Activated naive CD4-positive, alpha-beta T cell treated with anti-CD3 and anti-CD28 coated beads, Interleukin-2, amount 10 ng/mL, durations not matched to agents 7 days and 5 days (primary cell): ENCODE data around the gene MRPL52.

Source experiments
- CTCF ChIA-PET: fragments of 350-600 bp; sonication (Branson Sonifier 250); formaldehyde crosslinking; loops from one replicate; lab custom pipeline; 2021; ENCODE audit warnings: antibody characterized with exemption; lab: Charles Lee
- DNase-seq: peaks from one replicate; pipeline ENCODE4 v3.0.0-alpha.2; 2020
- H3K27ac Mint-ChIP-seq: one replicate; pipeline ENCODE4 v1.8.0; 2021; ENCODE audit warnings: mild to moderate bottlenecking, moderate library complexity, mixed read lengths
- H3K27me3 Mint-ChIP-seq: one replicate; pipeline ENCODE4 v1.8.0; 2021; ENCODE audit warnings: mild to moderate bottlenecking, mixed read lengths
- H3K36me3 Mint-ChIP-seq: one replicate; pipeline ENCODE4 v1.8.0; 2021; ENCODE audit warnings: mixed read lengths
- H3K4me1 Mint-ChIP-seq: one replicate; pipeline ENCODE4 v1.8.0; 2021; ENCODE audit warnings: mixed read lengths
- H3K4me3 Mint-ChIP-seq: one replicate; pipeline ENCODE4 v1.8.0; 2021; ENCODE audit warnings: mild to moderate bottlenecking, moderate library complexity, mixed read lengths
- H3K9me3 Mint-ChIP-seq: one replicate; pipeline ENCODE4 v1.8.0; 2021; ENCODE audit warnings: mixed read lengths

Gene MRPL52

GRCh38 chr14:22878271-22879246 lies 48.9 kb downstream of the MRPL52 start:
- DNase-seq: no peak
- Mint-ChIP-seq H3K4me1 (peaks cover 12% of the 10 kb centered on the region), H3K27ac (no peak overlapping the region), H3K9me3 (no peaks in the 10 kb centered on the region), H3K4me3 (no peak overlapping the region), H3K36me3 (peaks cover 43% of the 10 kb centered on the region), H3K27me3 (peaks cover 18% of the 10 kb centered on the region)
- CTCF ChIA-PET: interaction anchor here (0.5 to 0.6 kb wide), 2 partner anchors 10 to 374 kb away, joined by 3 read pairs; no protein-coding TSS in a partner anchor

- Mint-ChIP-seq H3K4me1 (peaks cover 22% of the 10 kb centered on the region), H3K4me3 (no peak overlapping the region), H3K27ac (no peak overlapping the region), H3K9me3 (no peaks in the 10 kb centered on the region), H3K36me3 (peaks cover 20% of the 10 kb centered on the region), H3K27me3 (peaks cover 47% of the 10 kb centered on the region)
- CTCF ChIA-PET: interaction anchor here (0.7 to 11.8 kb wide), 6 partner anchors 9 to 61 kb away, joined by 3 to 115 read pairs (median 5); partner anchors contain the start of gene LRP10
- DNase-seq: no peak
Observed at GRCh38 chr14:22882064-22882463, 52.4 kb downstream of the MRPL52 start.

GRCh38 chr14:22882529-22883172 lies 53.0 kb downstream of the MRPL52 start:
- peak; percentile 38 for DNase-seq
- Mint-ChIP-seq H3K27ac (no peak overlapping the region), H3K9me3 (no peaks in the 10 kb centered on the region), H3K4me3 (no peak overlapping the region), H3K36me3 (peaks cover 16% of the 10 kb centered on the region), H3K27me3 (peaks cover 47% of the 10 kb centered on the region), H3K4me1 (peaks cover 28% of the 10 kb centered on the region)
- CTCF ChIA-PET: interaction anchor here (0.7 to 11.8 kb wide), 6 partner anchors 9 to 61 kb away, joined by 3 to 115 read pairs (median 5); partner anchors contain the start of gene LRP10

- Mint-ChIP-seq H3K27ac (peak within 1 kb of the TSS; percentile 30), H3K36me3 (peaks cover 10% of the 10 kb centered on the region), H3K9me3 (no peaks in the 10 kb centered on the region), H3K27me3 (peaks cover 47% of the 10 kb centered on the region), H3K4me1 (peaks cover 35% of the 10 kb centered on the region), H3K4me3 (no peak within 1 kb of the TSS)
- no peak for DNase-seq
- CTCF ChIA-PET: interaction anchor here (1.0 to 11.8 kb wide), 6 partner anchors 10 to 313 kb away, joined by 3 to 115 read pairs (median 5); partner anchors contain the start of gene LRP10
Observed at GRCh38 chr14:22883173-22883976, 53.7 kb downstream of the MRPL52 start, which contains the start of gene REM2. Gene REM2, plus strand, starts transcription at chr14:22883222. Its CDS starts 66 bp downstream, at chr14:22883288.

GRCh38 chr14:22884076-22884737 lies 54.5 kb downstream of the MRPL52 start:
- H3K4me1 Mint-ChIP-seq: peaks cover 40% of the 10 kb centered on the region
- CTCF ChIA-PET: interaction anchor here (0.5 to 11.8 kb wide), 6 partner anchors 11 to 749 kb away, joined by 3 to 115 read pairs (median 3); partner anchors contain the start of gene LRP10
- no peak overlapping the region for H3K27ac Mint-ChIP-seq
- H3K9me3 Mint-ChIP-seq: no peaks in the 10 kb centered on the region
- DNase-seq: no peak
- H3K4me3 Mint-ChIP-seq: no peak overlapping the region
- H3K36me3 Mint-ChIP-seq: peaks cover 4% of the 10 kb centered on the region
- peaks cover 47% of the 10 kb centered on the region for H3K27me3 Mint-ChIP-seq
